ENCODE results near the gene MSH2.

MSH2 gene

GRCh38 chr2:47508641-47509040 lies 105.7 kb downstream of the MSH2 start:
- no peak for DNase-seq (ENCODE audit: low spot score)

- no peak for DNase-seq (ENCODE audit: low spot score)
These were observed 106.3 kb downstream of the MSH2 start for GRCh38 chr2:47509250-47509649.

- DNase-seq (ENCODE audit: low spot score) = no peak
These were observed 106.9 kb downstream of the MSH2 start for GRCh38 chr2:47509821-47510385.

- no peak for DNase-seq (ENCODE audit: low spot score)
These were observed 107.8 kb downstream of the MSH2 start for GRCh38 chr2:47510745-47511144.

GRCh38 chr2:47512581-47513083 lies 109.7 kb downstream of the MSH2 start:
- no peak for DNase-seq (ENCODE audit: low spot score)

- no peak for DNase-seq (ENCODE audit: low spot score)
These were observed 111.1 kb downstream of the MSH2 start for GRCh38 chr2:47513981-47514520.

- DNase-seq (ENCODE audit: low spot score) = no peak
These were observed 113.6 kb downstream of the MSH2 start for GRCh38 chr2:47516360-47517104.

GRCh38 chr2:47518497-47519146 lies 115.7 kb downstream of the MSH2 start:
- no peak for DNase-seq (ENCODE audit: low spot score)

- DNase-seq (ENCODE audit: low spot score) = no peak
These were observed 116.2 kb downstream of the MSH2 start for GRCh38 chr2:47519147-47519537.

- no peak for DNase-seq (ENCODE audit: low spot score)
These were observed 116.8 kb downstream of the MSH2 start for GRCh38 chr2:47519604-47520301.

- no peak for DNase-seq (ENCODE audit: low spot score)
These were observed 117.3 kb downstream of the MSH2 start for GRCh38 chr2:47520302-47520630.

GRCh38 chr2:47520825-47521665 lies 118.1 kb downstream of the MSH2 start:
- DNase-seq (ENCODE audit: low spot score) = no peak

GRCh38 chr2:47521666-47522285 lies 118.8 kb downstream of the MSH2 start:
- DNase-seq (ENCODE audit: low spot score) = no peak

GRCh38 chr2:47525167-47525566 lies 122.2 kb downstream of the MSH2 start:
- no peak for DNase-seq (ENCODE audit: low spot score)

GRCh38 chr2:47528455-47528854 lies 125.5 kb downstream of the MSH2 start:
- no peak for DNase-seq (ENCODE audit: low spot score)

- DNase-seq (ENCODE audit: low spot score) = no peak
These were observed 125.9 kb downstream of the MSH2 start for GRCh38 chr2:47528874-47529273.

- DNase-seq (ENCODE audit: low spot score) = no peak
These were observed 127.3 kb downstream of the MSH2 start for GRCh38 chr2:47530105-47530760.

- DNase-seq (ENCODE audit: low spot score) = no peak
These were observed 128.6 kb downstream of the MSH2 start for GRCh38 chr2:47531378-47532042.
